OCI-LY3 (cell line): ENCODE results near the gene COL26A1.

ENCODE experiments used
- H2AFZ ChIP-seq: fragments of 200-600, 300-600 bp; shearing (Covaris generic); 2 replicates; pipeline ENCODE4 v1.6.0; 2014; ENCODE audit warnings: antibody characterized with exemption, low read depth, low read length
- H3K27ac ChIP-seq: fragments of 200-600, 300-600 bp; sonication (generic); 2 replicates; pipeline ENCODE4 v1.5.1; 2014; ENCODE audit warnings: mild to moderate bottlenecking, low read length, moderate library complexity, mixed read lengths
- H3K27me3 ChIP-seq: fragments of 200-600, 300-600 bp; sonication (generic); 2 replicates; pipeline ENCODE4 v1.6.1; 2014; ENCODE audit warnings: low read depth, low read length, mixed read lengths
- H3K36me3 ChIP-seq: fragments of 200-600, 300-600 bp; sonication (generic); replicated peaks from 2 replicates; pipeline ENCODE3; 2014; ENCODE audit warnings: low read depth, low read length, mixed read lengths
- H3K4me1 ChIP-seq: fragments of 300-600, 200-600 bp; sonication (generic); 2 replicates; pipeline ENCODE4 v1.6.1; 2014; ENCODE audit warnings: low read length, mixed read lengths
- H3K4me2 ChIP-seq: fragments of 200-600, 300-600 bp; sonication (generic); 2 replicates; pipeline ENCODE4 v1.6.1; 2014; ENCODE audit warnings: low read length, mixed read lengths
- H3K4me3 ChIP-seq: fragments of 300-600, 200-600 bp; sonication (generic); 2 replicates; pipeline ENCODE4 v1.5.1; 2014; ENCODE audit warnings: antibody characterized with exemption, mild to moderate bottlenecking, low read length, moderate library complexity
- H3K79me2 ChIP-seq: fragments of 300-600, 200-600 bp; shearing (Covaris generic); 2 replicates; pipeline ENCODE4 v1.6.1; 2014; ENCODE audit warnings: mild to moderate bottlenecking, low read length, mixed read lengths
- H3K9ac ChIP-seq: fragments of 300-600, 200-600 bp; shearing (Covaris generic); 2 replicates; pipeline ENCODE4 v1.6.0; 2014; ENCODE audit warnings: mild to moderate bottlenecking, low read length, moderate library complexity
- H3K9me3 ChIP-seq: fragments of 200-600, 300-600 bp; shearing (Covaris generic); 2 replicates; pipeline ENCODE4 v1.6.1; 2014; ENCODE audit warnings: low read length, mixed read lengths; ENCODE audit not compliant: insufficient read depth
- H4K20me1 ChIP-seq: fragments of 200-600, 300-600 bp; sonication (generic); 2 replicates; pipeline ENCODE4 v1.6.1; 2016; ENCODE audit warnings: low read length, mixed read lengths; ENCODE audit not compliant: insufficient read depth
- CTCF ChIP-seq: fragments of 200-600, 300-600 bp; sonication (generic); IDR thresholded peaks from 2 replicates; pipeline ENCODE4 v1.5.1; 2014; ENCODE audit warnings: antibody characterized with exemption, low read length, low read depth
- EZH2phosphoT487 ChIP-seq: fragments of 200-600 bp; shearing (Covaris generic); IDR thresholded peaks from 2 replicates; pipeline ENCODE4 v1.6.1; 2018; ENCODE audit warnings: antibody characterized with exemption, mixed run types, low read depth

Gene COL26A1

GRCh38 chr7:101511965-101512364, 149.3 kb downstream of the COL26A1 start:
- H3K9me3 ChIP-seq = no peaks in the 10 kb centered on the region

GRCh38 chr7:101516851-101517250, 154.2 kb downstream of the COL26A1 start:
- H2AFZ ChIP-seq = no peak overlapping the region

More at GRCh38 chr7:101511965-101512364, 149.3 kb downstream of the COL26A1 start:
- Histone ChIP-seq H4K20me1 (no peaks in the 10 kb centered on the region), H3K4me1 (peaks cover 6% of the 10 kb centered on the region), H3K4me2 (no peak overlapping the region), H3K9ac (no peak overlapping the region), H3K4me3 (no peak overlapping the region), H2AFZ (no peak overlapping the region), H3K27me3 (peaks cover 21% of the 10 kb centered on the region), H3K79me2 (no peaks in the 10 kb centered on the region), H3K36me3 (no peaks in the 10 kb centered on the region), H3K27ac (no peak overlapping the region)
- TF ChIP-seq CTCF = no peak

GRCh38 chr7:101517304-101517703, 154.6 kb downstream of the COL26A1 start:
- Histone ChIP-seq H3K4me1 (no peaks in the 10 kb centered on the region), H3K4me2 (no peak overlapping the region), H3K27ac (no peak overlapping the region), H4K20me1 (no peaks in the 10 kb centered on the region), H3K27me3 (peaks cover 44% of the 10 kb centered on the region), H3K79me2 (no peaks in the 10 kb centered on the region), H3K9me3 (no peaks in the 10 kb centered on the region), H2AFZ (no peak overlapping the region), H3K9ac (no peak overlapping the region), H3K36me3 (no peaks in the 10 kb centered on the region), H3K4me3 (no peak overlapping the region)
- no peak for TF ChIP-seq CTCF
- no peak for TF ChIP-seq EZH2phosphoT487

More at GRCh38 chr7:101516851-101517250, 154.2 kb downstream of the COL26A1 start:
- Histone ChIP-seq H3K4me3 (no peak overlapping the region), H3K4me1 (no peaks in the 10 kb centered on the region), H3K36me3 (no peaks in the 10 kb centered on the region), H3K9ac (no peak overlapping the region), H3K9me3 (no peaks in the 10 kb centered on the region), H3K79me2 (no peaks in the 10 kb centered on the region), H3K27me3 (peaks cover 43% of the 10 kb centered on the region), H3K4me2 (no peak overlapping the region), H3K27ac (no peak overlapping the region), H4K20me1 (no peaks in the 10 kb centered on the region)
- TF ChIP-seq CTCF (no peak), EZH2phosphoT487 (no peak)

GRCh38 chr7:101518336-101518735, 155.7 kb downstream of the COL26A1 start:
- Histone ChIP-seq H3K4me1 (no peaks in the 10 kb centered on the region), H3K9ac (no peak overlapping the region), H2AFZ (no peak overlapping the region), H3K4me3 (no peak overlapping the region), H3K9me3 (no peaks in the 10 kb centered on the region), H4K20me1 (no peaks in the 10 kb centered on the region), H3K27me3 (peaks cover 42% of the 10 kb centered on the region), H3K36me3 (no peaks in the 10 kb centered on the region), H3K4me2 (no peak overlapping the region), H3K79me2 (no peaks in the 10 kb centered on the region), H3K27ac (no peak overlapping the region)
- no peak for TF ChIP-seq EZH2phosphoT487
- TF ChIP-seq CTCF = no peak
